Skeletal muscle tissue (tissue), 4 donors: ENCODE measurements around the gene ZNF80. TPM values are rescaled to one million over a fixed set of nuclear protein-coding genes. Genes with fewer than 3 reads are reported as not detected.
"Not testable (repeated sequence)": the region's sequence is repeated elsewhere in the genome, so short reads cannot be mapped to it uniquely, and the experiment has no call there.

Experiments
- H3K27ac ChIP-seq: one replicate; pipeline ENCODE4 v1.7.0; 2013; ENCODE audit warnings: mild to moderate bottlenecking, low read depth, low read length, inconsistent platforms
- H3K27me3 ChIP-seq, 3 donors: one replicate each; pipeline ENCODE4 v1.7.0; 2013; ENCODE audit warnings: low read length in 3 of 3; ENCODE audit not compliant: control insufficient read depth in 3 of 3, insufficient read depth in 3 of 3
- H3K36me3 ChIP-seq, 3 donors: one replicate each; pipeline ENCODE4 v1.7.0; 2013; ENCODE audit warnings: low read length in 3 of 3; ENCODE audit not compliant: control insufficient read depth in 3 of 3, insufficient read depth in 3 of 3
- H3K4me1 ChIP-seq, 3 donors: one replicate each; pipeline ENCODE4 v1.7.0; 2013; ENCODE audit warnings: low read length in 3 of 3, mild to moderate bottlenecking in 3 of 3; ENCODE audit not compliant: control insufficient read depth in 3 of 3, insufficient read depth in 3 of 3
- H3K4me3 ChIP-seq, 3 donors: one replicate each; pipeline ENCODE4 v1.7.0; 2013; ENCODE audit warnings: low read length in 3 of 3
- H3K9ac ChIP-seq, 3 donors: one replicate each; pipeline ENCODE4 v1.7.0; 2013; ENCODE audit warnings: low read length in 3 of 3, mild to moderate bottlenecking in 3 of 3, moderate library complexity in 2 of 3, low read depth in 1 of 3
- H3K9me3 ChIP-seq, 3 donors: one replicate each; pipeline ENCODE4 v1.7.0; 2013; ENCODE audit warnings: low read length in 3 of 3; ENCODE audit not compliant: control insufficient read depth in 3 of 3
- total RNA-seq: library from RNA; depleted of rRNA; stranded (reverse); fragments of >200 nt; gene quantifications from one replicate; pipeline ENCODE4 v1.2.3, GENCODE V29; 2014
- donor health status: Osteomylitis.

Gene ZNF80
- total RNA-seq, 1 donor from 2014 or later = not detected

DNA sequence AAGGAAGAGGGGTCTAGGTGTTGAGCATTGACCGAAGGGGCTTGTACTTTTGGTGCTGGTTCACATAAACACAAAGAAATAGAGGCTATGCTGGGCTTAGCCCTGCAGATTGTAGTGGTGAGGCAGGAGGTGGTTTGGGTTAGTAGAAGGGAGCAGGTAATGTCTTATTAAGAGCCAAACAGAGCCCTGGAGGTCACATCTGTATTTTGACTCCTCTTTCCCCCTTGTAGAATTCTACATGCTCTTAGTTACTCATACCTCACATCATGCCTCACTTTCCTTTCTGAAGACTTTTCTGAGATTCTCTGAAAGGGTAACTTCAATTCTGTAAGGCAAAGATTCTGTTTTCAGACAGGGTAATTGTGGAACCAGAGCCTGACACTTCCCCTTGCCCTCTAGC is 16.1 kb upstream of the ZNF80 start:
- Histone ChIP-seq H3K27ac (no peak overlapping the region), H3K4me1 (no peaks in the 10 kb centered on the region), H3K9me3 (no peaks in the 10 kb centered on the region), H3K9ac (no peak overlapping the region), H3K4me3 (no peak overlapping the region), H3K36me3 (no peaks in the 10 kb centered on the region), H3K27me3 (no peaks in the 10 kb centered on the region)

DNA sequence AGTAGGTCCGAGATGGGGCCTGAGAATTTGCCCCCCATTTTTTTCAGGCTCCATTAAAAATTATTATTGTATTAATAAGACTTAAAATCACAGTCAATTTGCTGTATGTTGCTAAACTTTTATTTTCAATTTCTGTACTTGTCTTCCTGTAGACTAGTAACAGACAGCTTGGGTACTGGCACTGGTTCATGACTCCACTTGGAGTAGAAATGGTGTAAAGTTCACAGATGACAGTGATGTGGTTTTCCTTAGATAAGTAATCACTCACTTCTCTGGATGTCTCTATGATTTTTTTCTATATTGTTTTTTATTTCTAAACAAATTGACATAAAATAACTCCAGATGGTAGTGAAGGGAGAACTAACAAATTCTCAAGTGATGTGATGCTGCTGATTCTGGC is 15.6 kb upstream of the ZNF80 start:
- Histone ChIP-seq H3K36me3 (no peaks in the 10 kb centered on the region), H3K27ac (no peak overlapping the region), H3K4me3 (no peak overlapping the region), H3K27me3 (no peaks in the 10 kb centered on the region), H3K9ac (no peak overlapping the region), H3K4me1 (no peaks in the 10 kb centered on the region), H3K9me3 (no peaks in the 10 kb centered on the region)

DNA sequence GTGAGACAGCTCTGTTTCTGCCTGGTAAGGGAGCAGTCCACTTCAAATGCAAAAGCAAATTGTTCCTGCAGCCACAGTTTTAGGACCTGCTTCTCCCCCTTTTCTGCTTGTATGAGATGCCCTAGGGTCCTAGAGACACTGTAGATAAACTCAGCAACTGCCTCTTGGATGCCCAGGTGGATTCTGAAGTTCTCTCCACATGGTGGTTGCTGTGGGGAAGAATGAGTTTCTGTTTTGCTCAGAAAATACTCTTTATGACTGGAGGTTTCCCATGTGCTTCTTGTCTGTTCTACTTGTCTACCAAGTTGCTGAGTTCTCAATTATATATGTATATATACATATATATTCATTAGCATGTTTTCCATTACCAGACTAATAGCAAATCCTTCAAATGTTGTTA is 5.6 kb upstream of the ZNF80 start:
- Histone ChIP-seq H3K4me1 (no peaks in the 10 kb centered on the region), H3K9me3 (no peaks in the 10 kb centered on the region), H3K9ac (no peak overlapping the region), H3K36me3 (no peaks in the 10 kb centered on the region), H3K27me3 (no peaks in the 10 kb centered on the region), H3K4me3 (no peak overlapping the region), H3K27ac (no peak overlapping the region)

DNA sequence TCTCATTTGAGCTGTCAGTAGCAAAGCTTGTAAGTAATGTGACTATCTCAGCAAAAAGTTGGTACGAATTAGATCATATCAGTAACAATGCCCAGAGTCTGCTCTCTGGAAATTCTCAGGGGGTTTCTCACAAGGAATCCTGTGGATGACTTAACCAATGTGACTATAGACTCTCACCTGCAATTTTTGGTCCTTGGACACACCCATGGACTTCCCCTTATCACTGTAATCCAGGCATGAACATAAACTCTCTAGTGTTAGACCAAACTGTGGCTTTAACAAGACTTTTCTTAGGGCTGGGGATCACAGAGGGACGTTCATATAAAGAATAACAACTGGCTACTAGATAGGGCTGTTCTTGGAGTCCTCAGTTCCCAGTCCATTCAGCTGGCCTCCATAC is 3.9 kb upstream of the ZNF80 start:
- H3K9ac ChIP-seq = no peak overlapping the region
- no peaks in the 10 kb centered on the region for H3K4me1 ChIP-seq
- H3K4me3 ChIP-seq = no peak overlapping the region
- no peaks in the 10 kb centered on the region for H3K36me3 ChIP-seq
- H3K27me3 ChIP-seq = no peaks in the 10 kb centered on the region
- no peaks in the 10 kb centered on the region for H3K9me3 ChIP-seq
- no peak overlapping the region for H3K27ac ChIP-seq

DNA sequence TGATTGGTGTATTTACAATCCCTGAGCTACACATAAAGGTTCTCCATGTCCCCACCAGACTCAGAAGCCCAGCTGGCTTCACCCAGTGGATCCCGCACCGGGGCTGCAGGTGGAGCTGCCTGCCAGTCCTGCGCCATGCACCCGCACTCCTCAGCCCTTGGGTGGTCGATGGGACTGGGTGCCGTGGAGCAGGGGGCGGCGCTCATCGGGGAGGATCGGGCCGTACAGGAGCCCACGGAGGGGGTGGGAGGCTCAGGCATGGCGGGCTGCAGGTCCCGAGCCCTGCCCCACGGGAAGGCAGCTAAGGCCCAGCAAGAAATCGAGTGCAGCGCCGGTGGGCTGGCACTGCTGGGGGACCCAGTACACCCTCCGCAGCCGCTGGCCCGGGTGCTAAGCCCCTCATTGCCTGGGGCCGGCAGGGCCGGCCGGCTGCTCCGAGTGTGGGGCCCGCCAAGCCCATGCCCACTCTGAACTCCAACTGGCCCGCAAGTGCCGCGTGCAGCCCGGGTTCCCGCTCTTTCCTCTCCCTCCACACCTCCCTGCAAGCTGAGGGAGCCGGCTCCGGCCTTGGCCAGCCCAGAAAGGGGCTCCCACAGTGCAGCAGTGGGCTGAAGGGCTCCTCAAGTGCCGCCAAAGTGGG is 888 bp upstream of the ZNF80 start:
- not testable (repeated sequence) for H3K27me3 ChIP-seq, H3K9me3 ChIP-seq, H3K9ac ChIP-seq, H3K4me1 ChIP-seq, H3K36me3 ChIP-seq, H3K27ac ChIP-seq, H3K4me3 ChIP-seq

DNA sequence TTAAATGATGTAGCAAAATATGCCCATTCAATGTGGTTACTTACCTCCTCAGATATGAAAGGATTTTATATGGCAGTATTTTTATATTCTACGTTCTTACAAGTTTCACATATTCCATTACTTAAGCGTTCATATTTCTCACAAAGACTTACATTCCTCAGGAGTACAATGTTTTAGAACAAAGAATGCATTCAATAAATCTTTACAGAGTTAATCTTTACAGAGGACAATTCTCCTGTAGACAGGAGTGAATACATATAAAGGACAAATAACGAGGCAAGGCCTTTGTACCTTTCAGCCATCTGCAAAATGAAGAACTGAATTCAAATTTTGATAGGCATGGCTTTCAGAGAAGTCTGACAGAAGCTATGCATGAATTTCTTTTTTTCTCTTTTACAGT is 1.9 kb downstream of the ZNF80 start:
- Histone ChIP-seq H3K9me3 (no peaks in the 10 kb centered on the region), H3K27me3 (no peaks in the 10 kb centered on the region), H3K4me3 (no peak overlapping the region), H3K4me1 (no peaks in the 10 kb centered on the region), H3K9ac (no peak overlapping the region), H3K27ac (no peak overlapping the region), H3K36me3 (no peaks in the 10 kb centered on the region)

DNA sequence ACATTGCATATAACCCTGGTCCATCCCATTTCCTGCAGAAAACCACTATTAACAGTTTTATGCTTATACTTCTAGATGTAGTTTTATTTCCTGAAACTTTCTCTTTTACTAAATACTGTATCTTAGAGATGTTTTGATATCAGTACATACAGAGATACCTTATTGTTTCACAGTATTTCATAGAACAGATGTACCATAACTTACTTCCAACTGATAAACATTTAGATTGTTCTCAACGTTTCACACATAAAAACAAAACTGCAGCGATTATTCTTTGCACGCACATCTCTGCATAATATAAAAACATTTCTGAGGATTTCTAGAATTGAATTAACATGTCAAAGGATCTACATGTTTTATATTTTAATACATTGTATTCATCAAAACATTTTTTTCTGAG is 2.6 kb downstream of the ZNF80 start:
- Histone ChIP-seq H3K9ac (no peak overlapping the region), H3K9me3 (no peaks in the 10 kb centered on the region), H3K27me3 (no peaks in the 10 kb centered on the region), H3K36me3 (no peaks in the 10 kb centered on the region), H3K4me3 (no peak overlapping the region), H3K27ac (no peak overlapping the region), H3K4me1 (no peaks in the 10 kb centered on the region)

DNA sequence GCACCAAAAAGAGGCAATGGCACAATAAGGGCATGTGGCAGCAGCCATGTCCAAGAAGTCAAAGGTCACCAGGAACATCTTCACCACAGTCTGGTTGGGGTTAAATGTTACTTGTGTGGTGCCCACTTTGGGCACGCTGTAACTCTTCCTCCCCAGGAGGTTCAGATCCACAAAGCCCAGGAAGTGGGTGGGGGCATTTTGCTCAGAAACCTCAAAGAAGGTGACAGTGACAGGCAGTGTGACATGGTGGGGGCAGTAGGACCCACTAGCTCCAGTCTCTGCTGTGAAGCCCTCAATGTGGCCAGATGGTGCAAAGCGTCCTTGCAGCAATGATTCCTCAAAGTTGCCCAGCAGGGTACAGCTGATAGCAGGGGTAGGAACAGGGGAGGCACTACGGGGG is 5.8 kb downstream of the ZNF80 start:
- Histone ChIP-seq H3K9ac (no peak overlapping the region), H3K4me3 (no peak overlapping the region), H3K27me3 (no peaks in the 10 kb centered on the region), H3K4me1 (no peaks in the 10 kb centered on the region), H3K9me3 (no peaks in the 10 kb centered on the region), H3K36me3 (no peaks in the 10 kb centered on the region), H3K27ac (no peak overlapping the region)

DNA sequence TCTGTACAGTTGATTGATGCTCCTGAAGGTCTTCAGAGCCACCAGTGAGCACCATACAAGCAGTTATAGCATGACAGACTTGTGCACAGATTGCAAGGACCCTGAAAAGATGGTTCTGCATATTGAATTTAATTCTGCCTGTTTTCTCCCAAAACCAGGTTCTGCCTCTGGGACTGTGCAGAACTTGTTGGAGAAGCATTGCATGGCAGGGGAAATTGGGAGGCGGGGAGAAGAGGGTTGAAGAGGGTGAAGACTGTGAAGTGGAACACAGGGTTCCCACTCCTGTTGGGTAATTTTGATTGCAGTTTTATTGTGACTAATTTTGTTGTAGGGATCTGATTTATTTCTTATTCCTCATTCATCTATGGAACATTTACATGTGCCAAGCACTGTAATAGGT is 10.3 kb downstream of the ZNF80 start:
- Histone ChIP-seq H3K4me3 (no peak overlapping the region), H3K4me1 (no peaks in the 10 kb centered on the region), H3K9ac (no peak overlapping the region), H3K36me3 (no peaks in the 10 kb centered on the region), H3K27me3 (no peaks in the 10 kb centered on the region), H3K27ac (no peak overlapping the region), H3K9me3 (peaks cover 0 to 7% (median 5%) of the 10 kb centered on the region in 3 donors)

DNA sequence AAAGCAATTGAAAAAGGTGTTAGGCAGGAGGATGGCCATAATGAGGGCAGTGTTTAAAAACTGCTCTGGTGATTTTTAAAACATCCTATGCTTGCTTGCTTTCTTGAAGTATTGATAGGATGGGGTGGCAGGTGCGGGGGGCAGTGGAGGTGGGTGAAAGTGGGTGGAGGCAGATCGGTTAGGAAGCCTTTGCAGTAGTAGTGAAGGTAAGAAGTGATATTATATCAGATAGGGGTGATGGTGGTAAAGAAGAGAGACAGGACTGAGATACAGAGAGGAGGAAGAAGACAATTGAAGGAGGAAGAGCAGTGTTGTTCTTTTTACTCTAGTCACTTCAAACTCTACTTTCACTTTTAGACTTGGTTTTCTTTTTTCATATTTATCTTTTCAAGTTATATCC is 11.1 kb downstream of the ZNF80 start:
- Histone ChIP-seq H3K27me3 (no peaks in the 10 kb centered on the region), H3K36me3 (no peaks in the 10 kb centered on the region), H3K9me3 (peaks cover 0 to 7% (median 5%) of the 10 kb centered on the region in 3 donors), H3K4me1 (no peaks in the 10 kb centered on the region), H3K9ac (no peak overlapping the region), H3K4me3 (no peak overlapping the region), H3K27ac (no peak overlapping the region)

DNA sequence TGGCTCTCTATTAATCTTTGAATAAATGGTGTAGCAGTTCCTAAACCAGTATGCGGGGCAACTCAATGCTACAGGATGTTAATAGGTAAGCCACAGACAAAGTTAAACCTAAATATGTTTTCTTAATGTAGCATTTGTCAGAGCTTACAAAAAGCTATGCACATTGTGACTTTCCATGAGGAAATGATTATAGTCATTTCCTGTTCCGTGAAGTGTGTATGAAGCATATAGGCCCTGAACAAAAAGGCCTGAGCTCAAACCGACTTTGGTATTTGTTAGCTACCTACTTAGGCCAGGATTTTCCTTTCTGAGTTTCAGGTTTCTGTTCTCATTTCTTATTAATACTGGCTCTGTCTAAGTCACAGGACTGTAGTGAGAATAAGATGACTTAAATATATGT is 14.2 kb downstream of the ZNF80 start:
- Histone ChIP-seq H3K4me1 (no peaks in the 10 kb centered on the region), H3K36me3 (no peaks in the 10 kb centered on the region), H3K27me3 (no peaks in the 10 kb centered on the region), H3K9ac (no peak overlapping the region), H3K9me3 (peaks cover 0 to 7% (median 5%) of the 10 kb centered on the region in 3 donors), H3K4me3 (no peak overlapping the region), H3K27ac (no peak overlapping the region)
